ENCODE results near the gene CCDC177. TPM values are rescaled to one million over a fixed set of nuclear protein-coding genes. Genes with fewer than 3 reads are reported as not detected.

The CCDC177 gene
- polyA plus RNA-seq, 3 donors: not detected

- H3K27ac Mint-ChIP-seq: no peak overlapping the region
- peaks cover 0 to 4% (median 3%) of the 10 kb centered on the region in 3 donors for H3K27me3 Mint-ChIP-seq (ENCODE audit: low read depth in 3 of 3)
Observed at GRCh38 chr14:69595336-69595735, 20.7 kb upstream of the CCDC177 start.

GRCh38 chr14:69594846-69595245 is 20.2 kb upstream of the CCDC177 start:
- Histone ChIP-seq H3K4me2 (replicated peaks; ENCODE audit: extremely low read depth, low read length, poor library complexity, severe bottlenecking) (no peak overlapping the region), H3K27ac (ENCODE audit: low read depth in 1 of 2, low read length in 2 of 2) (no peak overlapping the region), H3K79me2 (ENCODE audit: insufficient read depth, low read length) (no peaks in the 10 kb centered on the region), H3K4me1 (ENCODE audit: control insufficient read depth in 1 of 2, insufficient read depth in 2 of 2, low read length in 2 of 2) (no peaks in the 10 kb centered on the region), H3K36me3 (replicated peaks in 1 of 2; ENCODE audit: control insufficient read depth in 1 of 2, insufficient read depth in 2 of 2, low read length in 2 of 2) (no peaks in the 10 kb centered on the region), H3K4me3 (replicated peaks in 1 of 3; ENCODE audit: low read depth in 2 of 3, low read length in 3 of 3) (no peak overlapping the region), H2AFZ (ENCODE audit: insufficient read depth, low read depth, low read length, poor library complexity, severe bottlenecking) (no peak overlapping the region), H3K9ac (ENCODE audit: insufficient read depth, low read length, poor library complexity, severe bottlenecking) (no peak overlapping the region), H3K9me3 (replicated peaks in 1 of 2; ENCODE audit: control insufficient read depth in 1 of 2, insufficient read depth in 1 of 2, low read length in 2 of 2) (no peaks in the 10 kb centered on the region), H4K20me1 (ENCODE audit: insufficient read depth, low read length) (no peaks in the 10 kb centered on the region), H3K27me3 (ENCODE audit: control insufficient read depth in 2 of 2, insufficient read depth in 2 of 2, low read length in 2 of 2) (no peaks in the 10 kb centered on the region)
- Mint-ChIP-seq H3K4me3 (no peak overlapping the region), H3K27ac (no peak overlapping the region), H3K9me3 (no peaks in the 10 kb centered on the region), H3K27me3 (ENCODE audit: low read depth in 3 of 3) (peaks cover 0 to 4% (median 3%) of the 10 kb centered on the region in 3 donors), H3K4me1 (no peaks in the 10 kb centered on the region), H3K36me3 (no peaks in the 10 kb centered on the region)
- intact Hi-C loops (cut with micrococcal nuclease): no loop called here
- no peak for TF ChIP-seq CTCF (IDR thresholded peaks at IDR 0.05)
- no peak for DNase-seq
- WGBS (ENCODE audit: insufficient coverage): 100% methylated on average over 3 of the region's 6 CpGs

More at GRCh38 chr14:69595336-69595735, 20.7 kb upstream of the CCDC177 start:
- Histone ChIP-seq H2AFZ (ENCODE audit: insufficient read depth, low read depth, low read length, poor library complexity, severe bottlenecking) (no peak overlapping the region), H3K4me1 (ENCODE audit: control insufficient read depth in 1 of 2, insufficient read depth in 2 of 2, low read length in 2 of 2) (no peaks in the 10 kb centered on the region), H3K9ac (ENCODE audit: insufficient read depth, low read length, poor library complexity, severe bottlenecking) (no peak overlapping the region), H3K36me3 (replicated peaks in 1 of 2; ENCODE audit: control insufficient read depth in 1 of 2, insufficient read depth in 2 of 2, low read length in 2 of 2) (no peaks in the 10 kb centered on the region), H3K4me2 (replicated peaks; ENCODE audit: extremely low read depth, low read length, poor library complexity, severe bottlenecking) (no peak overlapping the region), H3K27ac (ENCODE audit: low read depth in 1 of 2, low read length in 2 of 2) (no peak overlapping the region), H3K9me3 (replicated peaks in 1 of 2; ENCODE audit: control insufficient read depth in 1 of 2, insufficient read depth in 1 of 2, low read length in 2 of 2) (no peaks in the 10 kb centered on the region), H3K79me2 (ENCODE audit: insufficient read depth, low read length) (no peaks in the 10 kb centered on the region), H3K4me3 (replicated peaks in 1 of 3; ENCODE audit: low read depth in 2 of 3, low read length in 3 of 3) (no peak overlapping the region), H4K20me1 (ENCODE audit: insufficient read depth, low read length) (no peaks in the 10 kb centered on the region), H3K27me3 (ENCODE audit: control insufficient read depth in 2 of 2, insufficient read depth in 2 of 2, low read length in 2 of 2) (no peaks in the 10 kb centered on the region)
- Mint-ChIP-seq H3K4me3 (no peak overlapping the region), H3K9me3 (no peaks in the 10 kb centered on the region), H3K4me1 (no peaks in the 10 kb centered on the region), H3K36me3 (no peaks in the 10 kb centered on the region)
- intact Hi-C loops (cut with micrococcal nuclease): no loop called here
- TF ChIP-seq CTCF (IDR thresholded peaks at IDR 0.05): no peak
- DNase-seq: no peak
- 100% methylated on average over 2 of the region's 5 CpGs for WGBS (ENCODE audit: insufficient coverage)
